GM12878 (cell line): ENCODE results near the gene TMEM98. TPM values are rescaled to one million over a fixed set of nuclear protein-coding genes. Genes with fewer than 3 reads are reported as not detected.
A peak's percentile ranks its signal among the peaks of the same experiment; 100 is the strongest.

Experiments
- ATAC-seq: fragments of 200-7000 bp; cut with Tn5 transposase; 3 replicates; pipeline ENCODE4 v1.9.1; 2020; ENCODE audit warnings: mild to moderate bottlenecking, moderate library complexity
- BruUV-seq: library from RNA; stranded (reverse); fragments of 400-500 nt; replicated peaks from 2 replicates; lab custom pipeline; 2021; lab: Mats Ljungman, UMichigan
- CTCF ChIA-PET: fragments of 300-600 bp; sonication (Branson Sonifier 250); formaldehyde crosslinking; extraction: SDS; loops from one replicate; lab custom pipeline; 2021; ENCODE audit warnings: inconsistent platforms; lab: Yijun Ruan, JAX
- POLR2A ChIA-PET: fragments of 350-600 bp; formaldehyde crosslinking; extraction: SDS; loops from one replicate; lab custom pipeline; 2021; ENCODE audit warnings: inconsistent platforms; lab: Charles Lee
- RAD21 ChIA-PET: fragments of 300-600 bp; sonication (Branson Sonifier 250); formaldehyde crosslinking; loops from one replicate; lab custom pipeline; 2023; ENCODE audit warnings: antibody characterized with exemption; ENCODE audit not compliant: unreplicated experiment; lab: Charles Lee
- SMC1A ChIA-PET: fragments of 300-600 bp; sonication (Branson Sonifier 250); formaldehyde crosslinking; loops from one replicate; lab custom pipeline; 2023; ENCODE audit not compliant: unreplicated experiment, uncharacterized antibody; lab: Charles Lee
- DNase-seq: peaks from one replicate; pipeline ENCODE4 v3.0.0-alpha.2; 2011; ENCODE audit warnings: low read depth, low spot score
- FAIRE-seq: peaks from 3 replicates; lab custom pipeline; 2011; peaks lifted over from hg19 to GRCh38; lab: Jason Lieb, UNC
- H2AFZ ChIP-seq: 2 replicates; pipeline ENCODE4 v1.6.0; 2011; ENCODE audit warnings: low read depth, low read length, control low read depth; ENCODE audit not compliant: control insufficient read depth
- H3K27ac ChIP-seq: 2 replicates; pipeline ENCODE4 v1.5.1; 2011; ENCODE audit warnings: control low read depth; ENCODE audit not compliant: control insufficient read depth, insufficient read depth
- H3K27me3 ChIP-seq, 2 experiments: replicated peaks in 1 of 2; 2 replicates each; pipeline versions ENCODE4 v1.6.0 to v1.6.1; 2011; ENCODE audit warnings: low read length in 1 of 2; ENCODE audit not compliant: control insufficient read depth in 2 of 2, insufficient read depth in 2 of 2
- H3K36me3 ChIP-seq, 2 experiments: 2 replicates each; pipeline ENCODE4 v1.5.1; 2011; ENCODE audit warnings: low read length in 1 of 2; ENCODE audit not compliant: control insufficient read depth in 2 of 2, insufficient read depth in 2 of 2
- H3K4me1 ChIP-seq: 2 replicates; pipeline ENCODE4 v1.6.1; 2011; ENCODE audit warnings: mild to moderate bottlenecking, low read length, moderate library complexity, mixed read lengths; ENCODE audit not compliant: control insufficient read depth, insufficient read depth
- H3K4me2 ChIP-seq: 2 replicates; pipeline ENCODE4 v1.6.0; 2011; ENCODE audit warnings: control low read depth; ENCODE audit not compliant: control insufficient read depth, insufficient read depth
- H3K4me3 ChIP-seq: fragments of 200-600 bp; sonication (generic); 2 replicates; pipeline ENCODE4 v1.5.1; 2016
- H3K79me2 ChIP-seq: 2 replicates; pipeline ENCODE4 v1.6.0; 2011; ENCODE audit warnings: low read length; ENCODE audit not compliant: control insufficient read depth, insufficient read depth
- H3K9ac ChIP-seq: 2 replicates; pipeline ENCODE4 v1.8.0; 2011; ENCODE audit warnings: low read length, control low read depth, mixed read lengths; ENCODE audit not compliant: control insufficient read depth, insufficient read depth
- H3K9me3 ChIP-seq: replicated peaks from 3 replicates; pipeline ENCODE4 v1.5.1; 2011; ENCODE audit warnings: mild to moderate bottlenecking, low read length; ENCODE audit not compliant: control insufficient read depth, insufficient read depth
- H4K20me1 ChIP-seq: 2 replicates; pipeline ENCODE4 v1.6.0; 2011; ENCODE audit not compliant: control insufficient read depth, insufficient read depth
- ATF3 ChIP-seq: IDR thresholded peaks from 2 replicates; pipeline ENCODE4 v1.6.1; 2011; ENCODE audit warnings: low read depth, mild to moderate bottlenecking, low read length, moderate library complexity, borderline replicate concordance; ENCODE audit errors: extremely low read depth
- BCL3 ChIP-seq: IDR thresholded peaks from 2 replicates; pipeline ENCODE4 v1.6.1; 2011; ENCODE audit warnings: borderline replicate concordance, low read depth, mild to moderate bottlenecking, moderate library complexity, low read length; ENCODE audit not compliant: insufficient read depth, poor library complexity, severe bottlenecking
- ETV6 ChIP-seq, 2 experiments: fragments of 450-650 bp in 1 of 2; IDR thresholded peaks in 1 of 2; conservative IDR thresholded peaks in 1 of 2; 2 replicates each; pipeline ENCODE4 v1.6.1; 2014; ENCODE audit warnings: antibody characterized with exemption in 1 of 2, borderline replicate concordance in 1 of 2, low read depth in 1 of 2, mild to moderate bottlenecking in 1 of 2, moderate library complexity in 1 of 2
- FOS ChIP-seq: IDR thresholded peaks from 3 replicates; pipeline ENCODE4 v1.6.1; 2011; ENCODE audit warnings: borderline replicate concordance; ENCODE audit not compliant: insufficient read length; ENCODE audit errors: extremely low read depth
- IRF3 ChIP-seq: fragments of 450-650 bp; IDR thresholded peaks from 2 replicates; pipeline ENCODE4 v1.6.1; 2014; ENCODE audit warnings: mild to moderate bottlenecking
- NFIC ChIP-seq: IDR thresholded peaks from 2 replicates; pipeline ENCODE4 v1.6.1; 2012; ENCODE audit warnings: low read depth, mild to moderate bottlenecking, inconsistent platforms, low read length, moderate library complexity
- POLR2A ChIP-seq: IDR thresholded peaks from 2 replicates; pipeline ENCODE4 v1.6.1; 2011; ENCODE audit warnings: low read depth, mild to moderate bottlenecking, low read length
- POLR2AphosphoS2 ChIP-seq: IDR thresholded peaks from 2 replicates; pipeline ENCODE4 v1.6.1; 2011; ENCODE audit warnings: low read depth, mild to moderate bottlenecking, low read length, improper control_type of control experiment, moderate library complexity
- RELB ChIP-seq: fragments of 450-650 bp; IDR thresholded peaks from 2 replicates; pipeline ENCODE4 v1.6.1; 2017; ENCODE audit warnings: low read depth, mild to moderate bottlenecking, moderate library complexity
- REST ChIP-seq: IDR thresholded peaks from 2 replicates; pipeline ENCODE4 v1.6.1; 2012; ENCODE audit warnings: mild to moderate bottlenecking, low read depth, low read length
- RUNX3 ChIP-seq: IDR thresholded peaks from 2 replicates; pipeline ENCODE4 v1.6.1; 2012; ENCODE audit warnings: low read length, inconsistent platforms
- TCF12 ChIP-seq: IDR thresholded peaks from 2 replicates; pipeline ENCODE4 v1.6.1; 2011; ENCODE audit warnings: low read depth, mild to moderate bottlenecking, low read length
- YY1 ChIP-seq: IDR thresholded peaks from 2 replicates; pipeline ENCODE4 v1.6.1; 2011; ENCODE audit warnings: low read depth, mild to moderate bottlenecking, low read length
- WGBS: methylation state at CpG from one replicate; pipeline ENCODE4 v1.1.6; 2016; ENCODE audit warnings: low lambda C conversion rate; ENCODE audit not compliant: insufficient replicate concordance, insufficient coverage; ENCODE audit errors: missing lambda C conversion rate; 5-methylcytosine and 5-hydroxymethylcytosine counted together
- in situ Hi-C: fragments of 300-500 bp; cut with MboI; formaldehyde crosslinking; loops from 9 replicates; pipeline ENCODE4 v1.14.3; 2018; ENCODE audit warnings: mixed read lengths
- intact Hi-C: fragments of 100-400 bp; cut with micrococcal nuclease; formaldehyde crosslinking; loops from one replicate; pipeline ENCODE4 v1.14.2; 2022; ENCODE audit not compliant: unreplicated experiment
- polyA plus RNA-seq, 11 experiments: library from polyadenylated mRNA; depleted of rRNA in 4 of 11; unstranded in 6 of 11; stranded (reverse) in 5 of 11; fragments of >200 nt; fragmentation: Nextera tagmentation in 4 of 11; fragmentation: Illumina TruSeq in 1 of 11; extraction: Ambion mirVana in 4 of 11; extraction: Trizol in 1 of 11; gene quantifications; 1 replicate in 1 of 11; 2 replicates in 10 of 11; pipeline versions ENCODE4 v1.2.1 to v1.2.3, GENCODE V29; 2011 to 2016; ENCODE audit warnings: inconsistent platforms in 2 of 11, missing spikeins in 2 of 11, low read depth in 1 of 11
- total RNA-seq, 4 experiments: library from RNA; depleted of rRNA in 3 of 4; stranded (reverse); fragments of >200 nt in 3 of 4; fragmentation: Illumina TruSeq in 1 of 4; extraction: Trizol in 1 of 4; gene quantifications; 2 replicates each; pipeline versions ENCODE4 v1.2.1 to v1.2.3, GENCODE V29; 2013 to 2021

Gene TMEM98
- total and polyA plus RNA-seq, 10 of the 15 experiments (the other 5 are each of a cell fraction or from before 2014, with no cell fraction given) = 0.04 to 0.73 (median 0.13) TPM; not detected in 3

GRCh38 chr17:32992321-32993033, 64.5 kb downstream of the TMEM98 start:
- Histone ChIP-seq H2AFZ (no peak overlapping the region), H3K79me2 (no peaks in the 10 kb centered on the region), H3K9ac (no peak overlapping the region), H3K27me3 (no peaks in the 10 kb centered on the region), H3K9me3 (peaks cover 7% of the 10 kb centered on the region; the same call in 2 of the 3 replicates), H3K4me2 (no peak overlapping the region), H3K4me1 (peaks cover 14% of the 10 kb centered on the region), H3K27ac (no peak overlapping the region), H4K20me1 (no peaks in the 10 kb centered on the region), H3K4me3 (no peak overlapping the region), H3K36me3 (no peaks in the 10 kb centered on the region; a peak in 1 of 4 replicates)
- POLR2A ChIA-PET = no interaction called here
- DNase-seq = no peak
- ATAC-seq = peak; percentile 23; the same call in 2 of the 3 replicates
- WGBS = 43% methylated on average over 13 of the region's 13 CpGs
- in situ Hi-C loops = no loop called here
- no TSS peak for BruUV-seq
- intact Hi-C loops = no loop called here
- RAD21 ChIA-PET = no interaction called here
- no peak for FAIRE-seq
- CTCF ChIA-PET = interaction anchor here (0.6 to 1.0 kb wide), 2 partner anchors 56 to 333 kb away, joined by 3 read pairs; no protein-coding TSS in a partner anchor
- SMC1A ChIA-PET = interaction anchor here (0.6 kb wide), 1 partner anchor 280 kb away, joined by 3 read pairs; no protein-coding TSS in a partner anchor
- TF ChIP-seq ETV6 (conservative IDR thresholded peaks at IDR 0.05 in 1 of 2, IDR thresholded peaks at IDR 0.05 in 1 of 2; ENCODE audit: borderline replicate concordance in 1 of 2, low read depth in 1 of 2) = no peak
- no peak for TF ChIP-seq REST
- no peak for TF ChIP-seq RUNX3
- TF ChIP-seq IRF3 = no peak
- no peak for TF ChIP-seq RELB
- no peak for TF ChIP-seq BCL3
- TF ChIP-seq POLR2A = no peak
- no peak for TF ChIP-seq POLR2AphosphoS2
- TF ChIP-seq NFIC = no peak
- no peak for TF ChIP-seq TCF12
- TF ChIP-seq ATF3 = no peak
- no peak for TF ChIP-seq YY1
- TF ChIP-seq FOS = no peak
